ENCODE results near the gene PRDM10. TPM values are rescaled to one million over a fixed set of nuclear protein-coding genes. Genes with fewer than 3 reads are reported as not detected.

Gene PRDM10
- polyA plus RNA-seq, 4 donors = 8.3 to 10.8 (median 10.3) TPM

GRCh38 chr11:129947474-129947873 is 55.2 kb downstream of the PRDM10 start:
- DNase-seq (ENCODE audit: low read depth in 4 of 4, low spot score in 3 of 4) = no peak

GRCh38 chr11:129946965-129947364 is 55.7 kb downstream of the PRDM10 start:
- DNase-seq (ENCODE audit: low read depth in 4 of 4, low spot score in 3 of 4) = no peak

- DNase-seq (ENCODE audit: low read depth in 4 of 4, low spot score in 3 of 4) = no peak
Observed at GRCh38 chr11:129946256-129946655, 56.4 kb downstream of the PRDM10 start.

GRCh38 chr11:129945373-129945772 is 57.3 kb downstream of the PRDM10 start:
- no peak for DNase-seq (ENCODE audit: low read depth in 4 of 4, low spot score in 3 of 4)

GRCh38 chr11:129944696-129945095 is 57.9 kb downstream of the PRDM10 start:
- no peak for DNase-seq (ENCODE audit: low read depth in 4 of 4, low spot score in 3 of 4)

GRCh38 chr11:129943036-129943435 is 59.6 kb downstream of the PRDM10 start:
- no peak for DNase-seq (ENCODE audit: low read depth in 4 of 4, low spot score in 3 of 4)

- no peak for DNase-seq (ENCODE audit: low read depth in 4 of 4, low spot score in 3 of 4)
Observed at GRCh38 chr11:129939510-129939909, 63.1 kb downstream of the PRDM10 start.

GRCh38 chr11:129938764-129939163 is 63.9 kb downstream of the PRDM10 start:
- no peak for DNase-seq (ENCODE audit: low read depth in 4 of 4, low spot score in 3 of 4)

- DNase-seq (ENCODE audit: low read depth in 4 of 4, low spot score in 3 of 4) = no peak
Observed at GRCh38 chr11:129937592-129938238, 64.9 kb downstream of the PRDM10 start.

- no peak for DNase-seq (ENCODE audit: low read depth in 4 of 4, low spot score in 3 of 4)
Observed at GRCh38 chr11:129935723-129936122, 66.9 kb downstream of the PRDM10 start.

GRCh38 chr11:129933891-129934290 is 68.7 kb downstream of the PRDM10 start:
- DNase-seq (ENCODE audit: low read depth in 4 of 4, low spot score in 3 of 4) = no peak

- DNase-seq (ENCODE audit: low read depth in 4 of 4, low spot score in 3 of 4) = no peak
Observed at GRCh38 chr11:129933262-129933661, 69.4 kb downstream of the PRDM10 start.

- DNase-seq (ENCODE audit: low read depth in 4 of 4, low spot score in 3 of 4) = no peak
Observed at GRCh38 chr11:129932381-129933067, 70.1 kb downstream of the PRDM10 start.

GRCh38 chr11:129930743-129931142 is 71.9 kb downstream of the PRDM10 start:
- DNase-seq (ENCODE audit: low read depth in 4 of 4, low spot score in 3 of 4) = no peak

- no peak for DNase-seq (ENCODE audit: low read depth in 4 of 4, low spot score in 3 of 4)
Observed at GRCh38 chr11:129930296-129930695, 72.3 kb downstream of the PRDM10 start.

- DNase-seq (ENCODE audit: low read depth in 4 of 4, low spot score in 3 of 4) = no peak
Observed at GRCh38 chr11:129929721-129930120, 72.9 kb downstream of the PRDM10 start.

GRCh38 chr11:129928923-129929692 is 73.5 kb downstream of the PRDM10 start:
- DNase-seq (ENCODE audit: low read depth in 4 of 4, low spot score in 3 of 4) = no peak

- DNase-seq (ENCODE audit: low read depth in 4 of 4, low spot score in 3 of 4) = no peak
Observed at GRCh38 chr11:129922674-129923073, 80.0 kb downstream of the PRDM10 start.

- no peak for DNase-seq (ENCODE audit: low read depth in 4 of 4, low spot score in 3 of 4)
Observed at GRCh38 chr11:129918361-129918760, 84.3 kb downstream of the PRDM10 start.

GRCh38 chr11:129917231-129917630 is 85.4 kb downstream of the PRDM10 start:
- DNase-seq (ENCODE audit: low read depth in 4 of 4, low spot score in 3 of 4) = no peak

- DNase-seq (ENCODE audit: low read depth in 4 of 4, low spot score in 3 of 4) = no peak
Observed at GRCh38 chr11:129911298-129911697, 91.3 kb downstream of the PRDM10 start.

- DNase-seq (ENCODE audit: low read depth in 4 of 4, low spot score in 3 of 4) = no peak
Observed at GRCh38 chr11:129910360-129910759, 92.3 kb downstream of the PRDM10 start.

All from right renal pelvis (tissue), 4 donors.